Measurements from ENCODE around the gene SPCS1. TPM values are rescaled to one million over a fixed set of nuclear protein-coding genes. Genes with fewer than 3 reads are reported as not detected.

Gene SPCS1
- total RNA-seq, 1 donor from 2014 or later: 106 TPM

GRCh38 chr3:52685709-52686691 lies 19.9 kb upstream of the SPCS1 start, which contains the start of the genes GNL3 and PBRM1:
TSS of gene GNL3 (plus strand) at chr3:52686032. CDS start at chr3:52686093, 61 bp downstream.
TSS of gene PBRM1 (minus strand) at chr3:52685913.
- H3K4me3 Mint-ChIP-seq (ENCODE audit: unreplicated experiment): peak within 1 kb of the TSS; percentile 97
- H3K27me3 Mint-ChIP-seq (ENCODE audit: low read depth): no peaks in the 10 kb centered on the region
- no peaks in the 10 kb centered on the region for H3K9me3 Mint-ChIP-seq (ENCODE audit: low read depth)
- peak within 1 kb of the TSS; percentile 97 for H3K27ac Mint-ChIP-seq (ENCODE audit: unreplicated experiment)
- H3K4me1 Mint-ChIP-seq (ENCODE audit: low read depth): peaks cover 68% of the 10 kb centered on the region
- peak; percentile 97 for DNase-seq (ENCODE audit: low spot score)
- no peak for TF ChIP-seq CTCF (IDR thresholded peaks at IDR 0.05)
- H3K36me3 Mint-ChIP-seq (ENCODE audit: low read depth): peaks cover 25% of the 10 kb centered on the region

- no peak for TF ChIP-seq CTCF (IDR thresholded peaks at IDR 0.05)
- DNase-seq (ENCODE audit: low spot score): no peak
- peaks cover 31% of the 10 kb centered on the region for H3K36me3 Mint-ChIP-seq (ENCODE audit: low read depth)
- H3K27ac Mint-ChIP-seq (ENCODE audit: unreplicated experiment): peak overlapping the region; percentile 61
- H3K9me3 Mint-ChIP-seq (ENCODE audit: low read depth): no peaks in the 10 kb centered on the region
- no peaks in the 10 kb centered on the region for H3K27me3 Mint-ChIP-seq (ENCODE audit: low read depth)
- peaks cover 57% of the 10 kb centered on the region for H3K4me1 Mint-ChIP-seq (ENCODE audit: low read depth)
- H3K4me3 Mint-ChIP-seq (ENCODE audit: unreplicated experiment): no peak overlapping the region
Measured at GRCh38 chr3:52688266-52688665, 17.6 kb upstream of the SPCS1 start.

GRCh38 chr3:52689151-52689550 lies 16.8 kb upstream of the SPCS1 start:
- Mint-ChIP-seq H3K36me3 (ENCODE audit: low read depth) (peaks cover 37% of the 10 kb centered on the region), H3K9me3 (ENCODE audit: low read depth) (no peaks in the 10 kb centered on the region), H3K4me1 (ENCODE audit: low read depth) (peaks cover 52% of the 10 kb centered on the region), H3K27ac (ENCODE audit: unreplicated experiment) (peak overlapping the region; percentile 61), H3K4me3 (ENCODE audit: unreplicated experiment) (no peak overlapping the region), H3K27me3 (ENCODE audit: low read depth) (no peaks in the 10 kb centered on the region)
- TF ChIP-seq CTCF (IDR thresholded peaks at IDR 0.05): no peak
- DNase-seq (ENCODE audit: low spot score): no peak

GRCh38 chr3:52690560-52690959 lies 15.3 kb upstream of the SPCS1 start:
- no peak for TF ChIP-seq CTCF (IDR thresholded peaks at IDR 0.05)
- H3K27ac Mint-ChIP-seq (ENCODE audit: unreplicated experiment): peak overlapping the region; percentile 33
- no peak for DNase-seq (ENCODE audit: low spot score)
- H3K4me3 Mint-ChIP-seq (ENCODE audit: unreplicated experiment): no peak overlapping the region
- no peaks in the 10 kb centered on the region for H3K9me3 Mint-ChIP-seq (ENCODE audit: low read depth)
- H3K27me3 Mint-ChIP-seq (ENCODE audit: low read depth): no peaks in the 10 kb centered on the region
- peaks cover 45% of the 10 kb centered on the region for H3K4me1 Mint-ChIP-seq (ENCODE audit: low read depth)
- peaks cover 50% of the 10 kb centered on the region for H3K36me3 Mint-ChIP-seq (ENCODE audit: low read depth)

- H3K36me3 Mint-ChIP-seq (ENCODE audit: low read depth): peaks cover 56% of the 10 kb centered on the region
- no peak for DNase-seq (ENCODE audit: low spot score)
Measured at GRCh38 chr3:52693071-52693470, 12.8 kb upstream of the SPCS1 start.

More at GRCh38 chr3:52693071-52693470, 12.8 kb upstream of the SPCS1 start:
- Mint-ChIP-seq H3K9me3 (ENCODE audit: low read depth) (no peaks in the 10 kb centered on the region), H3K27me3 (ENCODE audit: low read depth) (no peaks in the 10 kb centered on the region), H3K4me1 (ENCODE audit: low read depth) (peaks cover 32% of the 10 kb centered on the region), H3K27ac (ENCODE audit: unreplicated experiment) (no peak overlapping the region), H3K4me3 (ENCODE audit: unreplicated experiment) (no peak overlapping the region)
- no peak for TF ChIP-seq CTCF (IDR thresholded peaks at IDR 0.05)

All from chondrocyte (in vitro differentiated cells).